ENCODE measurements around the gene TFB2M.
A peak's percentile ranks its signal among the peaks of the same experiment; 100 is the strongest.

Gene TFB2M

DNA sequence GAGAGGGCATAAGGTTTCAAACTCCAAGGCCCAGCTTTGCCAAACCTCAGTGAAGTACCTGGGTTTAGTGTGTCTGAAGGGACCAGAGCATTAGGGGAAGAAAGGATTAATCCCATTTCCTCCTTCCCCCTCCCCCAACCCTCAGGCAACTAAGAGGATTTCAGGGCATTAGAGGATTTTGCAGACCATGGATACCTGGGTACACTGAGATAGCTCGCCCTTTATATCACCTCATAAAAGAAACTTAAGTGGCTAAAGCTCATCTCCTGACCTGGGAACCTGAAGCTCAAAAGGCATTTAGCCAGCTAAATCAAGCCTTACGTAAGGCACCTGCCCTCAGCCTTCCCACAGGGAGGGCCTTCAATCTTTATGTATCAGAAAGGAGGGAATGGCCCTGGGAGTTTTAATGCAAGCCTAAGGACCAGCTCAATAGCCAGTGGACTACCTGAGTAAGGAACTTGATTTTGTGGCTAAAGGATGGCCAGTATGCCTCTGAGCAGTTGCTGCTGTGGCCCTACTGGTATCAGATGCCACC lies 32.6 kb downstream of the TFB2M start:
- H2AFZ ChIP-seq (ENCODE audit: low read length) = no peak overlapping the region
- H3K27ac ChIP-seq (ENCODE audit: low read length) = no peak overlapping the region
- H3K4me3 ChIP-seq (ENCODE audit: low read length) = no peak overlapping the region
- no peaks in the 10 kb centered on the region for H3F3A ChIP-seq (ENCODE audit: insufficient read depth, low read length)
- H4K20me1 ChIP-seq (ENCODE audit: insufficient read depth, low read length) = no peaks in the 10 kb centered on the region
- no peaks in the 10 kb centered on the region for H3K27me3 ChIP-seq (replicated peaks; ENCODE audit: insufficient read depth, low read length)
- H3K9ac ChIP-seq (ENCODE audit: low read length) = no peak overlapping the region
- H3K36me3 ChIP-seq (replicated peaks; ENCODE audit: insufficient read depth, low read length) = no peaks in the 10 kb centered on the region
- TF ChIP-seq EZH2 (optimal IDR thresholded peaks at IDR 0.05; ENCODE audit: low read depth, low read length) = no peak
- TF ChIP-seq, protein P1, sequence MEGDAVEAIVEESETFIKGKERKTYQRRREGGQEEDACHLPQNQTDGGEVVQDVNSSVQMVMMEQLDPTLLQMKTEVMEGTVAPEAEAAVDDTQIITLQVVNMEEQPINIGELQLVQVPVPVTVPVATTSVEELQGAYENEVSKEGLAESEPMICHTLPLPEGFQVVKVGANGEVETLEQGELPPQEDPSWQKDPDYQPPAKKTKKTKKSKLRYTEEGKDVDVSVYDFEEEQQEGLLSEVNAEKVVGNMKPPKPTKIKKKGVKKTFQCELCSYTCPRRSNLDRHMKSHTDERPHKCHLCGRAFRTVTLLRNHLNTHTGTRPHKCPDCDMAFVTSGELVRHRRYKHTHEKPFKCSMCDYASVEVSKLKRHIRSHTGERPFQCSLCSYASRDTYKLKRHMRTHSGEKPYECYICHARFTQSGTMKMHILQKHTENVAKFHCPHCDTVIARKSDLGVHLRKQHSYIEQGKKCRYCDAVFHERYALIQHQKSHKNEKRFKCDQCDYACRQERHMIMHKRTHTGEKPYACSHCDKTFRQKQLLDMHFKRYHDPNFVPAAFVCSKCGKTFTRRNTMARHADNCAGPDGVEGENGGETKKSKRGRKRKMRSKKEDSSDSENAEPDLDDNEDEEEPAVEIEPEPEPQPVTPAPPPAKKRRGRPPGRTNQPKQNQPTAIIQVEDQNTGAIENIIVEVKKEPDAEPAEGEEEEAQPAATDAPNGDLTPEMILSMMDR (IDR thresholded peaks at IDR 0.05; ENCODE audit: low read length) = no peak
- no peaks in the 10 kb centered on the region for H3K9me3 ChIP-seq (replicated peaks; ENCODE audit: insufficient read depth, low read length)
- H3K4me1 ChIP-seq (ENCODE audit: low read length) = no peaks in the 10 kb centered on the region
- no peaks in the 10 kb centered on the region for H3K79me2 ChIP-seq (ENCODE audit: low read length)
- no peak for DNase-seq
- H3K4me2 ChIP-seq (ENCODE audit: low read depth, low read length) = no peak overlapping the region
- no peaks in the 10 kb centered on the region for H3K9me2 ChIP-seq (replicated peaks; ENCODE audit: insufficient read depth, low read length)

DNA sequence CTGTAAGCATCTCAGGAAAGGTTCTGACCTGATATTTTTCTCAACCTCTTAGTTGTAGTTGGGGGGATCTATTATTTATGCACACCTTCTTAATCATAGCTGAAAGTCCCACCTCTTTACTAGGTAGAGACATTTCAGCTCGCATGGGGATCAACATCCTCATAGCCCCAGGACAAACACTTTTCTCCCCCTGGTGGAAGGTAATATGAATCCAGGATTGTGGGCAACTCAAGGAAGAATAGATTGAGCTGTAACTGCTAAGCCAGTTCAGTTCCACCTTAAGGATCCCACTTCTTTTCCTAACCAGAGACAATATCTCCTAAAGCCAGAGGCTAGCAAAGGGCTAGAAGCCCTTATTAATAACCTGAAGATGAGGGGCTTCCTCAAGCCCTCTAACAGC lies 33.5 kb downstream of the TFB2M start:
- Histone ChIP-seq H3K4me3 (ENCODE audit: low read length) (no peak overlapping the region), H3K4me1 (ENCODE audit: low read length) (no peaks in the 10 kb centered on the region), H3K9me3 (replicated peaks; ENCODE audit: insufficient read depth, low read length) (no peaks in the 10 kb centered on the region), H4K20me1 (ENCODE audit: insufficient read depth, low read length) (no peaks in the 10 kb centered on the region), H3K4me2 (ENCODE audit: low read depth, low read length) (no peak overlapping the region), H3K36me3 (replicated peaks; ENCODE audit: insufficient read depth, low read length) (no peaks in the 10 kb centered on the region), H3F3A (ENCODE audit: insufficient read depth, low read length) (no peaks in the 10 kb centered on the region), H3K79me2 (ENCODE audit: low read length) (no peaks in the 10 kb centered on the region), H3K27me3 (replicated peaks; ENCODE audit: insufficient read depth, low read length) (no peaks in the 10 kb centered on the region), H3K27ac (ENCODE audit: low read length) (no peak overlapping the region), H2AFZ (ENCODE audit: low read length) (no peak overlapping the region), H3K9me2 (replicated peaks; ENCODE audit: insufficient read depth, low read length) (no peaks in the 10 kb centered on the region), H3K9ac (ENCODE audit: low read length) (no peak overlapping the region)
- TF ChIP-seq, protein P1 (IDR thresholded peaks at IDR 0.05; ENCODE audit: low read length) = 0 out of 2 replicates have a peak, but pooled peaks have one; percentile 12
- TF ChIP-seq EZH2phosphoT487 (IDR thresholded peaks at IDR 0.05; ENCODE audit: low read length) = no peak
- DNase-seq = no peak

GRCh38 chr1:246530482-246530881 lies 35.6 kb downstream of the TFB2M start:
- Histone ChIP-seq H3K9ac (ENCODE audit: low read length) (no peak overlapping the region), H3K79me2 (ENCODE audit: low read length) (no peaks in the 10 kb centered on the region), H3K27ac (ENCODE audit: low read length) (no peak overlapping the region), H2AFZ (ENCODE audit: low read length) (no peak overlapping the region), H3K27me3 (replicated peaks; ENCODE audit: insufficient read depth, low read length) (no peaks in the 10 kb centered on the region), H3K36me3 (replicated peaks; ENCODE audit: insufficient read depth, low read length) (no peaks in the 10 kb centered on the region), H3K9me2 (replicated peaks; ENCODE audit: insufficient read depth, low read length) (no peaks in the 10 kb centered on the region), H4K20me1 (ENCODE audit: insufficient read depth, low read length) (no peaks in the 10 kb centered on the region), H3F3A (ENCODE audit: insufficient read depth, low read length) (no peaks in the 10 kb centered on the region), H3K4me1 (ENCODE audit: low read length) (no peaks in the 10 kb centered on the region), H3K4me2 (ENCODE audit: low read depth, low read length) (no peak overlapping the region), H3K9me3 (replicated peaks; ENCODE audit: insufficient read depth, low read length) (no peaks in the 10 kb centered on the region), H3K4me3 (ENCODE audit: low read length) (no peak overlapping the region)
- no peak for TF ChIP-seq EZH2 (optimal IDR thresholded peaks at IDR 0.05; ENCODE audit: low read depth, low read length)
- TF ChIP-seq, protein P1 (IDR thresholded peaks at IDR 0.05; ENCODE audit: low read length) = no peak
- no peak for TF ChIP-seq EZH2phosphoT487 (IDR thresholded peaks at IDR 0.05; ENCODE audit: low read length)
- DNase-seq = no peak
